Osteoblast (primary cell): ENCODE measurements around the gene FBXO33. TPM values are rescaled to one million over a fixed set of nuclear protein-coding genes. Genes with fewer than 3 reads are reported as not detected.

ENCODE experiments used
- DNase-seq: peaks from one replicate; pipeline ENCODE4 v3.0.0; 2011; ENCODE audit warnings: low spot score, mixed read lengths; ENCODE audit not compliant: insufficient read length; ENCODE audit errors: missing footprints
- H2AFZ ChIP-seq: 2 replicates; pipeline ENCODE4 v1.6.0; 2011; ENCODE audit warnings: mild to moderate bottlenecking, low read length
- H3K27ac ChIP-seq: 2 replicates; pipeline ENCODE4 v1.5.1; 2011; ENCODE audit warnings: mild to moderate bottlenecking, low read depth, low read length, moderate library complexity
- H3K27me3 ChIP-seq: 2 replicates; pipeline ENCODE4 v1.6.0; 2012; ENCODE audit warnings: mild to moderate bottlenecking, control low read depth, inconsistent platforms, low read length, moderate library complexity; ENCODE audit not compliant: insufficient read depth
- H3K36me3 ChIP-seq: 2 replicates; pipeline ENCODE4 v1.5.1; 2011; ENCODE audit warnings: mild to moderate bottlenecking, low read length, control low read depth, moderate library complexity; ENCODE audit not compliant: insufficient read depth
- H3K4me1 ChIP-seq: 2 replicates; pipeline ENCODE4 v1.5.1; 2011; ENCODE audit warnings: mild to moderate bottlenecking, low read length, control low read depth, moderate library complexity; ENCODE audit not compliant: insufficient read depth
- H3K4me2 ChIP-seq: 2 replicates; pipeline ENCODE4 v1.6.0; 2011; ENCODE audit warnings: mild to moderate bottlenecking, low read length; ENCODE audit not compliant: insufficient read depth
- H3K4me3 ChIP-seq: fragments of 200-600 bp; sonication (generic); 3 replicates; pipeline ENCODE4 v1.5.1; 2012; ENCODE audit warnings: mild to moderate bottlenecking, low read length, inconsistent platforms; ENCODE audit not compliant: insufficient read depth
- H3K79me2 ChIP-seq: 2 replicates; pipeline ENCODE4 v1.6.0; 2012; ENCODE audit warnings: mild to moderate bottlenecking, low read length, control low read depth, inconsistent platforms; ENCODE audit not compliant: insufficient read depth
- H3K9me3 ChIP-seq: 2 replicates; pipeline ENCODE4 v1.5.1; 2011; ENCODE audit warnings: low read depth, low read length, control low read depth
- H4K20me1 ChIP-seq: 2 replicates; pipeline ENCODE4 v1.6.0; 2012; ENCODE audit warnings: mild to moderate bottlenecking, low read length, control low read depth; ENCODE audit not compliant: insufficient read depth
- CTCF ChIP-seq: IDR thresholded peaks from 2 replicates; pipeline ENCODE4 v1.5.1; 2011; ENCODE audit warnings: mild to moderate bottlenecking, low read depth, low read length, moderate library complexity; ENCODE audit errors: extremely low read depth
- total RNA-seq: library from RNA; depleted of rRNA; stranded (reverse); fragments of >200 nt; gene quantifications from 2 replicates; pipeline ENCODE4 v1.2.3, GENCODE V29; 2012

FBXO33 gene
- 15.6 and 19.2 TPM in 2 replicates for total RNA-seq

- Histone ChIP-seq H3K4me1 (peaks cover 24% of the 10 kb centered on the region), H3K4me2 (peak within 1 kb of the TSS; percentile 93), H3K4me3 (peak within 1 kb of the TSS; percentile 92), H3K27ac (peak within 1 kb of the TSS; percentile 100), H3K9me3 (no peaks in the 10 kb centered on the region), H2AFZ (peak within 1 kb of the TSS; percentile 98), H4K20me1 (peaks cover 12% of the 10 kb centered on the region), H3K79me2 (peaks cover 44% of the 10 kb centered on the region), H3K27me3 (no peaks in the 10 kb centered on the region), H3K36me3 (no peaks in the 10 kb centered on the region)
- no peak for TF ChIP-seq CTCF
- DNase-seq = peak; percentile 99
Measured at GRCh38 chr14:39432179-39432618, at the start of gene FBXO33. FBXO33 (minus strand) TSS chr14:39432433; CDS start chr14:39432162, 271 bp downstream.

GRCh38 chr14:39474416-39474911, 42.2 kb upstream of the FBXO33 start:
- no peak overlapping the region for H3K4me3 ChIP-seq
- no peak overlapping the region for H3K4me2 ChIP-seq
- H3K27me3 ChIP-seq = no peaks in the 10 kb centered on the region
- DNase-seq = no peak
- no peaks in the 10 kb centered on the region for H3K36me3 ChIP-seq
- no peaks in the 10 kb centered on the region for H3K79me2 ChIP-seq
- H3K27ac ChIP-seq = no peak overlapping the region
- H3K4me1 ChIP-seq = no peaks in the 10 kb centered on the region
- TF ChIP-seq CTCF = no peak
- no peaks in the 10 kb centered on the region for H3K9me3 ChIP-seq
- no peaks in the 10 kb centered on the region for H4K20me1 ChIP-seq
- H2AFZ ChIP-seq = no peak overlapping the region

GRCh38 chr14:39472078-39472477, 39.8 kb upstream of the FBXO33 start:
- no peak overlapping the region for H3K4me2 ChIP-seq
- H4K20me1 ChIP-seq = no peaks in the 10 kb centered on the region
- H3K27ac ChIP-seq = no peak overlapping the region
- H3K36me3 ChIP-seq = no peaks in the 10 kb centered on the region
- H3K27me3 ChIP-seq = no peaks in the 10 kb centered on the region
- no peak for DNase-seq
- no peaks in the 10 kb centered on the region for H3K9me3 ChIP-seq
- no peak for TF ChIP-seq CTCF
- no peak overlapping the region for H2AFZ ChIP-seq
- no peaks in the 10 kb centered on the region for H3K79me2 ChIP-seq
- no peaks in the 10 kb centered on the region for H3K4me1 ChIP-seq
- H3K4me3 ChIP-seq = no peak overlapping the region

GRCh38 chr14:39469094-39469710, 37.0 kb upstream of the FBXO33 start:
- H3K79me2 ChIP-seq = no peaks in the 10 kb centered on the region
- H3K4me2 ChIP-seq = no peak overlapping the region
- no peak overlapping the region for H3K4me3 ChIP-seq
- H4K20me1 ChIP-seq = no peaks in the 10 kb centered on the region
- peak; percentile 19 for TF ChIP-seq CTCF
- no peak overlapping the region for H3K27ac ChIP-seq
- no peak for DNase-seq
- H2AFZ ChIP-seq = no peak overlapping the region
- no peaks in the 10 kb centered on the region for H3K9me3 ChIP-seq
- H3K4me1 ChIP-seq = no peaks in the 10 kb centered on the region
- no peaks in the 10 kb centered on the region for H3K27me3 ChIP-seq
- H3K36me3 ChIP-seq = no peaks in the 10 kb centered on the region
